HL-60 (cell line): Measurements from ENCODE around the gene TRAF7.

Experiments used
- POLR2AphosphoS5 ChIP-seq: IDR thresholded peaks from 2 replicates; pipeline ENCODE4 v1.6.1; 2012; ENCODE audit warnings: low read depth
- REST ChIP-seq: IDR thresholded peaks from 2 replicates; pipeline ENCODE4 v1.6.1; 2012; ENCODE audit warnings: low read depth; ENCODE audit not compliant: insufficient replicate concordance
- SPI1 ChIP-seq: IDR thresholded peaks from 2 replicates; pipeline ENCODE4 v1.6.1; 2012; ENCODE audit warnings: low read depth, mild to moderate bottlenecking, borderline replicate concordance
- TF ChIP-seq, protein P1 (sequence below): IDR thresholded peaks from one replicate; pipeline ENCODE4 v1.5.1; 2011; ENCODE audit warnings: low read length, control low read depth, inconsistent platforms; ENCODE audit not compliant: insufficient read depth

DNA sequence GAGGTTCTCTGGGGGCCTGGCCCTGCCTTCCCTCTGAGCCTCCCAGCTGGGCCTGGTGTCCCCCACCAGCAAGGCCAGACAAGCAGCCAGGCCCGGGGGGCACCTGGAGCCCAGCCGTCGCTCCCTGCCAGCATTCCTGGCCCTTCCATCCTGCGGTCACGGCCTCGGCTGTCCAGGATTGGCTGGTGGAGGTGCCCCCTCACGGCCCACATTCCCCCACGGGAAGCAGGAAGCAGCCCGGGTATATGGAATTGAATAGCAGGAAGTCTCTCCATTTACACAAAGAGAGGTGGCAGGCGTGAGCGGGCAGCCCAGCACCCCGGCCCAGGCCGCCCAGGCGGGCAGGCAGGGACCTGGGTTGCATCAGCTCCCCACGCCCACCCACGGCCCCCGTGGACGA lies 14.5 kb downstream of the TRAF7 start:
- TF ChIP-seq, protein P1, sequence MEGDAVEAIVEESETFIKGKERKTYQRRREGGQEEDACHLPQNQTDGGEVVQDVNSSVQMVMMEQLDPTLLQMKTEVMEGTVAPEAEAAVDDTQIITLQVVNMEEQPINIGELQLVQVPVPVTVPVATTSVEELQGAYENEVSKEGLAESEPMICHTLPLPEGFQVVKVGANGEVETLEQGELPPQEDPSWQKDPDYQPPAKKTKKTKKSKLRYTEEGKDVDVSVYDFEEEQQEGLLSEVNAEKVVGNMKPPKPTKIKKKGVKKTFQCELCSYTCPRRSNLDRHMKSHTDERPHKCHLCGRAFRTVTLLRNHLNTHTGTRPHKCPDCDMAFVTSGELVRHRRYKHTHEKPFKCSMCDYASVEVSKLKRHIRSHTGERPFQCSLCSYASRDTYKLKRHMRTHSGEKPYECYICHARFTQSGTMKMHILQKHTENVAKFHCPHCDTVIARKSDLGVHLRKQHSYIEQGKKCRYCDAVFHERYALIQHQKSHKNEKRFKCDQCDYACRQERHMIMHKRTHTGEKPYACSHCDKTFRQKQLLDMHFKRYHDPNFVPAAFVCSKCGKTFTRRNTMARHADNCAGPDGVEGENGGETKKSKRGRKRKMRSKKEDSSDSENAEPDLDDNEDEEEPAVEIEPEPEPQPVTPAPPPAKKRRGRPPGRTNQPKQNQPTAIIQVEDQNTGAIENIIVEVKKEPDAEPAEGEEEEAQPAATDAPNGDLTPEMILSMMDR = no peak
- no peak for TF ChIP-seq REST
- TF ChIP-seq POLR2AphosphoS5 = no peak
- TF ChIP-seq SPI1 = no peak
